ENCODE data around the gene LHFPL6.

The LHFPL6 gene

GRCh38 chr13:39580881-39581575 is 22.0 kb downstream of the LHFPL6 start:
- DNase-seq: no peak
- Mint-ChIP-seq H3K4me1 (ENCODE audit: low read depth) (no peaks in the 10 kb centered on the region), H3K4me3 (no peak overlapping the region), H3K36me3 (ENCODE audit: low read depth) (no peaks in the 10 kb centered on the region), H3K27me3 (peaks cover 4% of the 10 kb centered on the region), H3K27ac (no peak overlapping the region), H3K9me3 (no peaks in the 10 kb centered on the region)

GRCh38 chr13:39578821-39579291 is 24.1 kb downstream of the LHFPL6 start:
- no peaks in the 10 kb centered on the region for H3K9me3 Mint-ChIP-seq
- H3K36me3 Mint-ChIP-seq (ENCODE audit: low read depth): no peaks in the 10 kb centered on the region
- H3K27me3 Mint-ChIP-seq: peaks cover 9% of the 10 kb centered on the region
- DNase-seq: no peak
- H3K4me3 Mint-ChIP-seq: no peak overlapping the region
- no peak overlapping the region for H3K27ac Mint-ChIP-seq
- H3K4me1 Mint-ChIP-seq (ENCODE audit: low read depth): no peaks in the 10 kb centered on the region

GRCh38 chr13:39577838-39578491 is 25.0 kb downstream of the LHFPL6 start:
- peaks cover 9% of the 10 kb centered on the region for H3K27me3 Mint-ChIP-seq
- H3K27ac Mint-ChIP-seq: no peak overlapping the region
- no peaks in the 10 kb centered on the region for H3K36me3 Mint-ChIP-seq (ENCODE audit: low read depth)
- no peaks in the 10 kb centered on the region for H3K9me3 Mint-ChIP-seq
- H3K4me1 Mint-ChIP-seq (ENCODE audit: low read depth): no peaks in the 10 kb centered on the region
- no peak for DNase-seq
- H3K4me3 Mint-ChIP-seq: no peak overlapping the region

GRCh38 chr13:39577203-39577602 is 25.8 kb downstream of the LHFPL6 start:
- Mint-ChIP-seq H3K27ac (no peak overlapping the region), H3K27me3 (peaks cover 9% of the 10 kb centered on the region), H3K36me3 (ENCODE audit: low read depth) (no peaks in the 10 kb centered on the region), H3K4me1 (ENCODE audit: low read depth) (no peaks in the 10 kb centered on the region), H3K4me3 (no peak overlapping the region), H3K9me3 (no peaks in the 10 kb centered on the region)
- DNase-seq: no peak

- peaks cover 20% of the 10 kb centered on the region for H3K27me3 Mint-ChIP-seq
- H3K27ac Mint-ChIP-seq: no peak overlapping the region
- no peak for DNase-seq
- no peaks in the 10 kb centered on the region for H3K9me3 Mint-ChIP-seq
- H3K4me1 Mint-ChIP-seq (ENCODE audit: low read depth): no peaks in the 10 kb centered on the region
- no peaks in the 10 kb centered on the region for H3K36me3 Mint-ChIP-seq (ENCODE audit: low read depth)
- H3K4me3 Mint-ChIP-seq: no peak overlapping the region
Measured at GRCh38 chr13:39575641-39576238, 27.3 kb downstream of the LHFPL6 start.

- no peaks in the 10 kb centered on the region for H3K36me3 Mint-ChIP-seq (ENCODE audit: low read depth)
- no peak overlapping the region for H3K27ac Mint-ChIP-seq
- no peak for DNase-seq
- H3K4me3 Mint-ChIP-seq: no peak overlapping the region
- peaks cover 25% of the 10 kb centered on the region for H3K27me3 Mint-ChIP-seq
- H3K4me1 Mint-ChIP-seq (ENCODE audit: low read depth): no peaks in the 10 kb centered on the region
- H3K9me3 Mint-ChIP-seq: no peaks in the 10 kb centered on the region
Measured at GRCh38 chr13:39571502-39572092, 31.4 kb downstream of the LHFPL6 start.

GRCh38 chr13:39567569-39567968 is 35.4 kb downstream of the LHFPL6 start:
- H3K27me3 Mint-ChIP-seq: peaks cover 23% of the 10 kb centered on the region
- peaks cover 1% of the 10 kb centered on the region for H3K4me1 Mint-ChIP-seq (ENCODE audit: low read depth)
- H3K9me3 Mint-ChIP-seq: no peaks in the 10 kb centered on the region
- no peak overlapping the region for H3K4me3 Mint-ChIP-seq
- H3K36me3 Mint-ChIP-seq (ENCODE audit: low read depth): no peaks in the 10 kb centered on the region
- H3K27ac Mint-ChIP-seq: no peak overlapping the region
- no peak for DNase-seq

- no peak for DNase-seq
- Mint-ChIP-seq H3K9me3 (no peaks in the 10 kb centered on the region), H3K4me1 (ENCODE audit: low read depth) (peaks cover 1% of the 10 kb centered on the region), H3K27ac (no peak overlapping the region), H3K36me3 (ENCODE audit: low read depth) (no peaks in the 10 kb centered on the region), H3K4me3 (no peak overlapping the region), H3K27me3 (peaks cover 19% of the 10 kb centered on the region)
Measured at GRCh38 chr13:39566216-39566869, 36.6 kb downstream of the LHFPL6 start.

GRCh38 chr13:39565036-39565949 is 37.7 kb downstream of the LHFPL6 start:
- no peaks in the 10 kb centered on the region for H3K36me3 Mint-ChIP-seq (ENCODE audit: low read depth)
- no peak overlapping the region for H3K27ac Mint-ChIP-seq
- H3K9me3 Mint-ChIP-seq: no peaks in the 10 kb centered on the region
- H3K27me3 Mint-ChIP-seq: peaks cover 17% of the 10 kb centered on the region
- no peak overlapping the region for H3K4me3 Mint-ChIP-seq
- no peak for DNase-seq
- peaks cover 1% of the 10 kb centered on the region for H3K4me1 Mint-ChIP-seq (ENCODE audit: low read depth)

- peaks cover 1% of the 10 kb centered on the region for H3K4me1 Mint-ChIP-seq (ENCODE audit: low read depth)
- no peaks in the 10 kb centered on the region for H3K9me3 Mint-ChIP-seq
- no peaks in the 10 kb centered on the region for H3K36me3 Mint-ChIP-seq (ENCODE audit: low read depth)
- H3K4me3 Mint-ChIP-seq: no peak overlapping the region
- no peak for DNase-seq
- no peak overlapping the region for H3K27ac Mint-ChIP-seq
- peaks cover 15% of the 10 kb centered on the region for H3K27me3 Mint-ChIP-seq
Measured at GRCh38 chr13:39563470-39563735, 39.6 kb downstream of the LHFPL6 start.

GRCh38 chr13:39561971-39562370 is 41.0 kb downstream of the LHFPL6 start:
- H3K27ac Mint-ChIP-seq: no peak overlapping the region
- no peaks in the 10 kb centered on the region for H3K36me3 Mint-ChIP-seq (ENCODE audit: low read depth)
- H3K27me3 Mint-ChIP-seq: peaks cover 15% of the 10 kb centered on the region
- H3K4me3 Mint-ChIP-seq: no peak overlapping the region
- DNase-seq: no peak
- peaks cover 1% of the 10 kb centered on the region for H3K4me1 Mint-ChIP-seq (ENCODE audit: low read depth)
- no peaks in the 10 kb centered on the region for H3K9me3 Mint-ChIP-seq

- Mint-ChIP-seq H3K36me3 (ENCODE audit: low read depth) (no peaks in the 10 kb centered on the region), H3K4me1 (ENCODE audit: low read depth) (no peaks in the 10 kb centered on the region), H3K27me3 (peaks cover 11% of the 10 kb centered on the region), H3K9me3 (no peaks in the 10 kb centered on the region), H3K27ac (no peak overlapping the region), H3K4me3 (no peak overlapping the region)
- no peak for DNase-seq
Measured at GRCh38 chr13:39559847-39560246, 43.1 kb downstream of the LHFPL6 start.

GRCh38 chr13:39557285-39557955 is 45.6 kb downstream of the LHFPL6 start:
- DNase-seq: no peak
- Mint-ChIP-seq H3K4me1 (ENCODE audit: low read depth) (no peaks in the 10 kb centered on the region), H3K36me3 (ENCODE audit: low read depth) (no peaks in the 10 kb centered on the region), H3K4me3 (no peak overlapping the region), H3K9me3 (no peaks in the 10 kb centered on the region), H3K27ac (no peak overlapping the region), H3K27me3 (peaks cover 20% of the 10 kb centered on the region)
